HL-60 (cell line): ENCODE results near the gene IER3IP1.
"Not testable (repeated sequence)": the region's sequence is repeated elsewhere in the genome, so short reads cannot be mapped to it uniquely, and the experiment has no call there.

Experiments
- DNase-seq, 2 experiments: peaks; one replicate each; pipeline ENCODE4 v3.0.0-alpha.2; 2010 to 2020; ENCODE audit warnings: low read depth in 1 of 2, low spot score in 1 of 2
- H3K27ac ChIP-seq: fragments of 250-450 bp; sonication (Bioruptor Pico); replicated peaks from 2 replicates; pipeline ENCODE4 v1.5.1; 2020; ENCODE audit warnings: mild to moderate bottlenecking, moderate library complexity
- H3K27me3 ChIP-seq: fragments of 250-450 bp; sonication (Bioruptor Pico); 2 replicates; pipeline ENCODE4 v1.5.1; 2021; ENCODE audit warnings: mild to moderate bottlenecking, moderate library complexity; ENCODE audit not compliant: insufficient read depth, poor library complexity, severe bottlenecking
- H3K4me3 ChIP-seq: replicated peaks from 2 replicates; pipeline ENCODE4 v1.5.1; 2011; ENCODE audit warnings: mild to moderate bottlenecking, control low read depth, low read length; ENCODE audit not compliant: insufficient read depth
- CTCF ChIP-seq: IDR thresholded peaks from one replicate; pipeline ENCODE4 v1.5.1; 2011; ENCODE audit warnings: low read length, control low read depth, inconsistent platforms; ENCODE audit not compliant: insufficient read depth
- GABPA ChIP-seq: IDR thresholded peaks from 2 replicates; pipeline ENCODE4 v1.6.1; 2012; ENCODE audit warnings: low read depth
- POLR2AphosphoS5 ChIP-seq: IDR thresholded peaks from 2 replicates; pipeline ENCODE4 v1.6.1; 2012; ENCODE audit warnings: low read depth
- REST ChIP-seq: IDR thresholded peaks from 2 replicates; pipeline ENCODE4 v1.6.1; 2012; ENCODE audit warnings: low read depth; ENCODE audit not compliant: insufficient replicate concordance
- SPI1 ChIP-seq: IDR thresholded peaks from 2 replicates; pipeline ENCODE4 v1.6.1; 2012; ENCODE audit warnings: low read depth, mild to moderate bottlenecking, borderline replicate concordance

IER3IP1 gene

GRCh38 chr18:47195961-47196360, 19.8 kb upstream of the IER3IP1 start:
- TF ChIP-seq SPI1, result peak; percentile 80
- H3K4me3 ChIP-seq, H3K27me3 ChIP-seq, H3K27ac ChIP-seq: not testable (repeated sequence)
- peak in 1 of 2 experiments; percentile 50 for DNase-seq

- TF ChIP-seq REST, result no peak
- TF ChIP-seq POLR2AphosphoS5, result no peak
- no peak for TF ChIP-seq GABPA
- no peak for TF ChIP-seq SPI1
- TF ChIP-seq CTCF, result no peak
- Histone ChIP-seq H3K4me3 (no peak overlapping the region), H3K27ac (no peak overlapping the region), H3K27me3 (no peaks in the 10 kb centered on the region)
- no peak for DNase-seq
These were observed 15.8 kb upstream of the IER3IP1 start for GRCh38 chr18:47191961-47192360.

GRCh38 chr18:47187721-47188120, 11.6 kb upstream of the IER3IP1 start:
- H3K27me3 ChIP-seq, result no peaks in the 10 kb centered on the region
- H3K27ac ChIP-seq, result no peak overlapping the region
- DNase-seq, result no peak
- TF ChIP-seq SPI1 (no peak), REST (no peak), GABPA (no peak), POLR2AphosphoS5 (no peak), CTCF (no peak)
- no peak overlapping the region for H3K4me3 ChIP-seq

GRCh38 chr18:47184419-47185050, 8.4 kb upstream of the IER3IP1 start:
- peak; percentile 56 to 74 for DNase-seq
- Histone ChIP-seq H3K4me3 (no peak overlapping the region), H3K27ac (peak overlapping the region; percentile 40), H3K27me3 (no peaks in the 10 kb centered on the region)
- TF ChIP-seq SPI1 (peak; percentile 88), GABPA (no peak), POLR2AphosphoS5 (peak; percentile 39; the same call in 1 of the 2 replicates)

- not testable (repeated sequence) for H3K27ac ChIP-seq, H3K27me3 ChIP-seq
These were observed 6.0 kb upstream of the IER3IP1 start for GRCh38 chr18:47182156-47182555.

More at GRCh38 chr18:47182156-47182555, 6.0 kb upstream of the IER3IP1 start:
- not testable (repeated sequence) for DNase-seq, H3K4me3 ChIP-seq
